Body of pancreas (tissue), 4 donors: ENCODE measurements around the gene DLX4. TPM values are rescaled to one million over a fixed set of nuclear protein-coding genes. Genes with fewer than 3 reads are reported as not detected.
A peak's percentile ranks its signal among the peaks of the same experiment; 100 is the strongest.

Experiments used
- ATAC-seq: fragments of 150-250 bp; one replicate; pipeline ENCODE4 v1.9.1; 2016
- DNase-seq, 4 donors: peaks; one replicate each; pipeline ENCODE4 v3.0.0-alpha.2; 2019
- H3K27ac ChIP-seq, 4 donors: fragments of 200-600 bp; sonication (generic); 1 replicate in 3 of 4; 2 replicates in 1 of 4; pipeline versions ENCODE4 v1.5.1 to v1.6.1; 2016 to 2019; ENCODE audit warnings: mild to moderate bottlenecking in 1 of 4, mixed read lengths in 1 of 4, moderate library complexity in 1 of 4
- H3K27me3 ChIP-seq, 2 donors: fragments of 200-600 bp; sonication (generic); one replicate each; pipeline ENCODE4 v1.6.0; 2016; ENCODE audit warnings: mild to moderate bottlenecking in 1 of 2
- H3K36me3 ChIP-seq, 2 donors: fragments of 200-600 bp; sonication (generic); replicated peaks in 1 of 2; 2 replicates each; pipeline ENCODE4 v1.5.1; 2016; ENCODE audit warnings: low read depth in 2 of 2; ENCODE audit not compliant: insufficient read depth in 1 of 2
- H3K4me1 ChIP-seq: fragments of 200-600 bp; sonication (generic); one replicate; pipeline ENCODE4 v1.6.0; 2016
- H3K4me3 ChIP-seq, 2 donors: fragments of 200-600 bp; sonication (generic); 1 replicate in 1 of 2; 2 replicates in 1 of 2; pipeline ENCODE4 v1.5.1; 2016 to 2019
- H3K9me3 ChIP-seq, 3 donors: fragments of 200-600 bp; sonication (generic); 1 replicate in 2 of 3; 2 replicates in 1 of 3; pipeline ENCODE4 v1.5.1; 2016
- POLR2A ChIP-seq, 3 donors: fragments of 450-650 bp; IDR thresholded peaks; one replicate each; pipeline ENCODE4 v1.6.1; 2016; ENCODE audit warnings: antibody characterized with exemption in 3 of 3, mild to moderate bottlenecking in 2 of 3
- WGBS, 2 donors: methylation state at CpG; one replicate each; pipeline ENCODE4 v1.1.5; 2017; 5-methylcytosine and 5-hydroxymethylcytosine counted together
- intact Hi-C: fragments of 100-400 bp; cut with DNase I; formaldehyde crosslinking; loops from one replicate; pipeline ENCODE4 v1.15.1; 2023
- total RNA-seq, 2 donors: library from RNA; depleted of rRNA; stranded (reverse); fragments of >200 nt; gene quantifications; one replicate each; pipeline ENCODE4 v1.1.0, GENCODE V29; 2016
- TF ChIP-seq, protein P1 (sequence below), 7 experiments: fragments of 450-650 bp in 4 of 7; fragments of 200-600 bp in 3 of 7; sonication (generic) in 3 of 7; IDR thresholded peaks; one replicate each; pipeline ENCODE4 v1.5.1; 2016 to 2019; ENCODE audit warnings: antibody characterized with exemption in 7 of 7

DLX4 gene
- total RNA-seq, 2 donors from 2014 or later: not detected

DNA sequence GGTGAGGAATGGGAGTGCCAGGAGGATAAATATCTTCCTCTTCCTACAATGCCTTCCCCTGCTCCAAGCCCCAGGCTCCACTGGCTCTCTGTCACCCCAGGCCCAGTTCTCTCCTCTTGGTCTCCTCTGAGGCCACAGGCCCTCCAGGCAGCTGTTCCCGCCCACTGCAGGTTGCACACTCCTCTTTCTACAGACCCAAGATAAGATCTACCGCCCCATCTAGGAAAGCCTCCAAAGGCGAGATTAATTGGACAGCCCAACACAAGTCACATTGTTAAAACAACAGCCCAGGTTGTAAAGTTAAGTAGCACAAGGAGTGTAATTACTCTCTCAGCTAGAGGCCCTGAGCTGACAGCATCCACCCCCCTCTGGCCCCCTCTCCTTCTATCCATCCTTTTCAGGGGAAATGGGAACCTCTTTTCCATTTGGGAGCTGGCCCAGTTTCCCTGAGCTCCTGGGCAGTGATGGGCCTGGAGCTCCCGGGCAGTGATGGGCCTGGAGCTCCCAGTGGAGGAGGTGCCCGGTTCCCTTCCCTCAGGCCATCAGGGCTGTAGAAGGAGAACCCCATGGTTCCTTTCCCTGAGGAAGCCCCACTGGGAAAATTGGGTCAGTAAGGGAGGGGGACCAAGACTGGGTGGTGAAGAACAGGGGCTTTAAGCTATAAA lies 7.3 kb downstream of the DLX4 start:
- H3K27me3 ChIP-seq: peaks cover 0 to 20% of the 10 kb centered on the region in 2 donors
- peak; percentile 33 to 71 (median 62) for DNase-seq

DNA sequence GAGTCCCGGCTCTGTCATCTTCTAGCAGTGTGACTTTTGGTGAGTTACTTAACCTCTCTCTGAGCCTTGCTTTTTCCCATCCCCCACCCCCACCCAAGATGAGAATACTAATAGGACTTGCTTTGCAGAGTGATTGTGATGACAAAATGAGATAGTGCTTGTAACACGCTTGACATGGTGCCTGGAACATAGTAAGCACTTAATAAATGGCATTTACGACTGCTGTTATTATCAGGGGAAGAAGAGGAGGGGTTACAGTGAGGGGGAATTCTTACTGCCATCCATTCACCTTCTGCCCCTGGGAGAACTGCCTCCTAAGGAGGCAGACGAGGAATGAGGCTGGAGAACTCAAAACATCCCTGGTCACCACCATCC lies 7.8 kb downstream of the DLX4 start:
- peak overlapping the region in 2 of 4 donors; percentile 30 to 44 for H3K27ac ChIP-seq
- intact Hi-C loops: no loop called here
- 37 to 51% methylated on average over 4 of the region's 4 CpGs for WGBS, 2 donors

More for the DNA sequence above, 7.3 kb downstream of the DLX4 start:
- Histone ChIP-seq H3K4me1 (peaks cover 23% of the 10 kb centered on the region), H3K9me3 (no peaks in the 10 kb centered on the region), H3K4me3 (no peak overlapping the region), H3K27ac (peak overlapping the region in 3 of 4 donors; percentile 30 to 46 (median 44)), H3K36me3 (no peaks in the 10 kb centered on the region)
- peak; percentile 88 for ATAC-seq
- intact Hi-C loops: no loop called here
- no peak for TF ChIP-seq POLR2A (IDR thresholded peaks at IDR 0.05)
- TF ChIP-seq, protein P1, sequence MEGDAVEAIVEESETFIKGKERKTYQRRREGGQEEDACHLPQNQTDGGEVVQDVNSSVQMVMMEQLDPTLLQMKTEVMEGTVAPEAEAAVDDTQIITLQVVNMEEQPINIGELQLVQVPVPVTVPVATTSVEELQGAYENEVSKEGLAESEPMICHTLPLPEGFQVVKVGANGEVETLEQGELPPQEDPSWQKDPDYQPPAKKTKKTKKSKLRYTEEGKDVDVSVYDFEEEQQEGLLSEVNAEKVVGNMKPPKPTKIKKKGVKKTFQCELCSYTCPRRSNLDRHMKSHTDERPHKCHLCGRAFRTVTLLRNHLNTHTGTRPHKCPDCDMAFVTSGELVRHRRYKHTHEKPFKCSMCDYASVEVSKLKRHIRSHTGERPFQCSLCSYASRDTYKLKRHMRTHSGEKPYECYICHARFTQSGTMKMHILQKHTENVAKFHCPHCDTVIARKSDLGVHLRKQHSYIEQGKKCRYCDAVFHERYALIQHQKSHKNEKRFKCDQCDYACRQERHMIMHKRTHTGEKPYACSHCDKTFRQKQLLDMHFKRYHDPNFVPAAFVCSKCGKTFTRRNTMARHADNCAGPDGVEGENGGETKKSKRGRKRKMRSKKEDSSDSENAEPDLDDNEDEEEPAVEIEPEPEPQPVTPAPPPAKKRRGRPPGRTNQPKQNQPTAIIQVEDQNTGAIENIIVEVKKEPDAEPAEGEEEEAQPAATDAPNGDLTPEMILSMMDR (IDR thresholded peaks at IDR 0.05): no peak
- 37 to 49% methylated on average over 5 of the region's 5 CpGs for WGBS, 2 donors

DNA sequence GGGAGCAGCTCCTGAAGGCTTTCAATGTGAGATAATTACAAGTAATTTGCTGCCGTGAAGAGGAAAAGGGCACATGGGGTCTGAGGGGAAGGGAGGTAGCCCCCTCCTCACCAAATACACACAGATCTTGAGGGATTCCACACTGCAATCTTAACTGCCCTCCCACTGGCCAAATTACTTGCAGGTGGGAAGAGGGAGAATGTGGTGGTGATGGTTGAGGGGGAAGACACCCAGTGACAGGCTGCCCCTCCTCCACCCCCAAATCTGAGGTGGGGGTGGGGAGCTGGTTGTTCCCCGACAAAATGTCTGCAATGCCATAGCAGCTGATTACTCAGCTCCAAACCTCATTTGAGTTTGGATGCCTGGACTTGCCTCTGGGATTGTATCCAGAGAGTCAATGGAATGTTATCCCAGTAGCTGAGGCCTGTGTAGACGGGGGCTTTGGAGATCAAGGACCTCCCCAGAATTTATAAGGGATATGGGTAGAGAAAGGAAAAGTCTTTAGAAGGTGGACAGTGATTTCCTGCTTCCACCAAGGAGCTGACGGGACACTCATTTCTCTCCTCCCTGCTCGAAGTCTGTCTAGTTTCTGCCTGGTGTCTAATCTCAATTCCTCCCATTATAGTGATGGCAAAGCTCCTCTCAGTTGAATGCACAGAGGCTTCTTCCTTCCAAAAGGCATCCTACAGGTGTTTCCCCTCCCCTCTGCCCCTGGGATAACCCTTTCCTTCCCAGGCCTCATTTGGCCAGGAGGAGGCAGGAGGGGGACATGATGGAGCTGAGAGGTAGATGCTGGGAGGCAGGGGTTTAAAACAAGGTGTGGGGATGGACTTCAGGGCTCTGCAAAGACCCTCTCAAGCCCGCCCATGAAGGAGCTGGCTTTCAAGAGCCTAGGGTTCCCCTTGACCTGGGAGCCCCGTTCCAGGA lies 8.7 kb downstream of the DLX4 start:
- DNase-seq (no peak), ATAC-seq (no peak)
- H3K27me3 ChIP-seq: peaks cover 0 to 7% of the 10 kb centered on the region in 2 donors
- intact Hi-C loops: no loop called here
- no peak overlapping the region for H3K4me3 ChIP-seq
- no peaks in the 10 kb centered on the region for H3K36me3 ChIP-seq
- no peaks in the 10 kb centered on the region for H3K9me3 ChIP-seq
- no peak for TF ChIP-seq POLR2A (IDR thresholded peaks at IDR 0.05)
- WGBS, 2 donors: 58 to 62% methylated on average over 6 to 7 of the region's 7 CpGs
- H3K27ac ChIP-seq: no peak overlapping the region
- peaks cover 9% of the 10 kb centered on the region for H3K4me1 ChIP-seq

More for the DNA sequence above, 7.8 kb downstream of the DLX4 start:
- Histone ChIP-seq H3K4me3 (no peak overlapping the region), H3K9me3 (no peaks in the 10 kb centered on the region), H3K36me3 (no peaks in the 10 kb centered on the region), H3K4me1 (peaks cover 18% of the 10 kb centered on the region), H3K27me3 (peaks cover 0 to 15% of the 10 kb centered on the region in 2 donors)
- ATAC-seq: no peak
- DNase-seq: no peak
- TF ChIP-seq, protein P1 (IDR thresholded peaks at IDR 0.05): no peak
- no peak for TF ChIP-seq POLR2A (IDR thresholded peaks at IDR 0.05)

DNA sequence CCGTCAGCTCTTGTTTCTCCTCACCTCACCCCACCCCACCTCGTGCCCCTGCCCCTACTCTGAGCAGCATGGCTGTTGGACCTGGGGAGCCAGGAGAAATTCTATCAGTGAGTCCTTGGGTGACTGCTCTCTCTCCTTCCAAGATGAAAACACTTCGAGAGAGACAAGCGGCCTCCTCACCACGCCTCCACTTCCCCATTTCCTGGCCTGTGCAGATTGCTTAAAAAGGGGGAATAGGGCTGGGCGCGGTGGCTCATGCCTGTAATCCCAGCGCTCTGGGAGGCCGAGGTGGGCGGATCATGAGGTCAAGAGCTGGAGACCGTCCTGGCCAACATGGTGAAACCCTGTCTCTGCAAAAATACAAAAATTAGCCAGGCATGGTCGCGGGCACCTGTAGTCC lies 9.5 kb downstream of the DLX4 start:
- no peaks in the 10 kb centered on the region for H3K27me3 ChIP-seq
- H3K36me3 ChIP-seq: no peaks in the 10 kb centered on the region
- DNase-seq (no peak), ATAC-seq (no peak)
- H3K4me1 ChIP-seq: peaks cover 8% of the 10 kb centered on the region
- 69 to 70% methylated on average over 13 of the region's 13 CpGs for WGBS, 2 donors
- H3K9me3 ChIP-seq: no peaks in the 10 kb centered on the region
- intact Hi-C loops: no loop called here
- TF ChIP-seq, protein P1 (IDR thresholded peaks at IDR 0.05): no peak
- no peak for TF ChIP-seq POLR2A (IDR thresholded peaks at IDR 0.05)
- no peak overlapping the region for H3K4me3 ChIP-seq
- no peak overlapping the region for H3K27ac ChIP-seq

DNA sequence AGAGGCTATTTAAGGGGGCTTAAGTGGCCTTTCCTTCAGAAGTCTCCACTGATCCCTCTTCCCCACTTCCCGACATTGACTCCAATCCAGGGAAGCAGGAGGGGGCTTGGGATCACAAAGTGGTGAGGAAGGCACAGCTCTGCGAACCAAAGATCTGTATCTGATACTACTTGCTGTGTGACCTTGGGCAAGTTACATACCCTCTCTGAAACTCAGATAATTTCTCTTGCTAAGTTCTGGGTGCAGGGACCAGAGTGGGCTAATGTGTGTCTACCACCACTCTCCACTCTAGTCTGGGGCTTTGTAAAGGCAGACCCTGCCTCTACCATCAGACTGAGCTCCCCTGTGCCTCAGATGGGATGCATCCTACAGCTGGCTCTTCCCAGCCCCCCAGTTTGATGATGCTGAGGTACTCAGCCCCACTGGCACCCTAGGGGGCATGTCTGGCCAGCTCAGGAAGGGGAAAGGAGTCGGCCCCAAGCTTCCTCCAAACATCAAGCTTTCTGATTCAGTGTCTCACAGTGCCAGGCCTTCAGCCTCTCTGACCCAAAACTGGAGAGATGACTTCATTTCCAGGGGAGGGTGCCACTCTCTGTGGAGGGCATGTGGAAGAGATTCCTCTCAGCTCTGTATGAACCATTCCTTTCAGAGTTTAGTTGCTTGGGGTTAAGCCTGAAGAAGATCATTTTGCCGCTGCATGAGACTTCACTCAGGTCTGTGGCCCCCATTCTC lies 10.9 kb downstream of the DLX4 start:
- intact Hi-C loops: no loop called here

More for the DNA sequence above, 10.9 kb downstream of the DLX4 start:
- Histone ChIP-seq H3K27me3 (no peaks in the 10 kb centered on the region), H3K36me3 (no peaks in the 10 kb centered on the region), H3K27ac (no peak overlapping the region), H3K9me3 (no peaks in the 10 kb centered on the region), H3K4me3 (no peak overlapping the region), H3K4me1 (peaks cover 8% of the 10 kb centered on the region)
- ATAC-seq: no peak
- no peak for DNase-seq
- WGBS, 2 donors: 60 to 64% methylated on average over 4 of the region's 4 CpGs
- TF ChIP-seq, protein P1 (IDR thresholded peaks at IDR 0.05): no peak
- no peak for TF ChIP-seq POLR2A (IDR thresholded peaks at IDR 0.05)
